SK-N-MC (cell line): Measurements from ENCODE around the gene UBR7.

Experiments
- EZH2 ChIP-seq: fragments of 200-600 bp; sonication (generic); IDR thresholded peaks from one replicate; pipeline ENCODE4 v1.6.1; 2017; ENCODE audit warnings: antibody characterized with exemption
- FOXP2 ChIP-seq: optimal IDR thresholded peaks from 2 replicates; pipeline ENCODE3; 2011; ENCODE audit warnings: mild to moderate bottlenecking, moderate library complexity; ENCODE audit not compliant: insufficient read depth; ENCODE audit errors: extremely low read length, control extremely low read depth
- POLR2AphosphoS5 ChIP-seq: IDR thresholded peaks from 2 replicates; pipeline ENCODE4 v1.6.1; 2012; ENCODE audit warnings: mild to moderate bottlenecking, low read depth, low read length, borderline replicate concordance

GRCh38 chr14:93173943-93174395, 33.1 kb upstream of the UBR7 start:
- no peak for TF ChIP-seq EZH2
- no peak for TF ChIP-seq POLR2AphosphoS5
- TF ChIP-seq FOXP2 = no peak
